DMS114 treated with DMSO at 0.1 percent for 48 hours (cell line): ENCODE measurements around the gene ZFHX3.

Source experiments
- DNase-seq: peaks from one replicate; lab custom pipeline; 2025; ENCODE audit not compliant: unreplicated experiment; lab: John Stamatoyannopoulos, UW

ZFHX3 gene

DNA sequence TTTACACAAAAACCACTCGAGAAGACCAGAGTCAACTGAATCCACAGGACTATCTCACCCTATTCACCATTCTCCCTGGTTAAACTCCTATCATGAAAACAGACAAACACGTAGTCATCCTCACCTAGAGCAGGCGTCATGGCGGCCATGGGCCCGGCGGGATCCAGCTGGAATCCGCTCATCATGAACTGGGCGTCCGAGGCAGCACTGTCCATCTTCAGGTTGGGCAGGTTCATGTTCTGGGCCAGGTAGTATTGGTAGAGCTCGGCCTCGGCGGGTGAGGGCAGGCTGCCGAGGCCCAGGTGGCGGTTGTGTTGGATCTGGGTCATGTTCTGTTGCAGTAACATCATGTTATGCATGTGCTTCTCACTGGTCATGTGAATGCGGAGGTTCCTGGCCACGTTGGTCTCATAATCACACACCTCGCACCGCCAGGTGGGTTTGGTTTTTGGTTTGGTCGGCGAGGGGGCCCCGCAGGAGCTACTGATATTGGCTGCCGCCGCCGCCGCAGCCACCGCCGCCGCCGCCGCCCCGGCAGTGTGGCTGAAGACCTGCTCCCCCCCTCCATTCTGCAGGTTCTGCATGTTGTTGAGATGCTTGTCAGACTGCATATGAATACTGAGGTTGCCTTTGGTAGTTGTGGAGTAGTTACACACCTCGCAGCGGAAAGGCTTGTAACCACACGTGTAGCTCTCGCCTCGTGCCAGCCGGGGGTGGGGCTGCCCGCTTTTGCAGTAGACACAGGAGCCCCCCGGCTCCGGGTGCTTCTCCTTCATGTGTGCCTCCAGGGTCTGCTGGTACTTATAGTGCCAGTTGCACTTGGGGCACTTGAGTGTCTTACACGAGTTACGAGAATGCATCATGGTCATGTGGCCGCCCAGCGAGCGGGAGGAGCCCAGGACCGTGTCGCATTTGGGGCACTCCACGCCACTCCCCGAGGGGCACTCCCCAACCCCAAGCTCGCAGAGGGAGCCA, 90.3 kb downstream of the ZFHX3 start:
- DNase-seq, result no peak

DNA sequence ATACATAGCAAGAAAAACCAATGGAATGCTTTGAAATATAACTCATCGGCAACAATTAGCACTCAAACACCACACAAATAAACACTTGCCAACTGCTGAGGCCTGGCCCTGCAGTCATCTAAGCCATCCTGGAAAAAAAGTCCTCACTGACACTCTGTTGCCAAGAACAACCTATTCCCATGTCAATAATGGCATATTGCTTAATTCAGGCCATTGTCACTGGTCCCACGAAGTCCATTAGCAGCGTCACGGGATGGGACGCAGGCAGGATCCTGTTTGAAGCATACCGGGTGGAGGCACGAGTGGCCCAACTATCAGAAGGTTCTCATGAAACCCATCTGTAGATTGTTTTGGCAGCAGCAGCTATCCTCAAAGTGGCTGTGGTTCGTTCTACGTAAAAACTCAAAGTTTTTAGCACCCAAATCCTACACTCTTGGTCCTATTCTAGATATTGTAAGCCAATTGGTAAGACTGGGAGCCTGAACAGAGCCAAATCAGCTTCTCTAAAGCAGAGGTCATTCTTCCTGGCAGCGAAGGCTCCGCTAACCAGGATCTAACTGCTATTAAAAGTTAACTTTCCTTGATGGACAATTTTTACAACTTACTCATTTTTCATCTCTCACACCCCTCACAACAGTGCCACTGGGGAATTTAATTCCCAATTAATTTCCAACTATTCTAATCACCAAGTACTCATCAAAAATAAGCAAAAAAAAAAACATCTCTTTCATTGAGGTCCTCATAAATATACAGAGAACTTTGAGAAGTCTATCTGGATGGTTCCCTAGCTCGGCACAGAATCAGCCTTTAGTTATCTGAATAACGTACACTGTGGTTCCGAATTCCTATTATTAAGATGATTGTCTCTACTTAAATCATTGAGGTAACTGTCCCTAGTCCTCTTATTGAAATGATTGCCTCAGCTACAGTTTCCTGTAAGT, 91.5 kb downstream of the ZFHX3 start:
- DNase-seq, result no peak

DNA sequence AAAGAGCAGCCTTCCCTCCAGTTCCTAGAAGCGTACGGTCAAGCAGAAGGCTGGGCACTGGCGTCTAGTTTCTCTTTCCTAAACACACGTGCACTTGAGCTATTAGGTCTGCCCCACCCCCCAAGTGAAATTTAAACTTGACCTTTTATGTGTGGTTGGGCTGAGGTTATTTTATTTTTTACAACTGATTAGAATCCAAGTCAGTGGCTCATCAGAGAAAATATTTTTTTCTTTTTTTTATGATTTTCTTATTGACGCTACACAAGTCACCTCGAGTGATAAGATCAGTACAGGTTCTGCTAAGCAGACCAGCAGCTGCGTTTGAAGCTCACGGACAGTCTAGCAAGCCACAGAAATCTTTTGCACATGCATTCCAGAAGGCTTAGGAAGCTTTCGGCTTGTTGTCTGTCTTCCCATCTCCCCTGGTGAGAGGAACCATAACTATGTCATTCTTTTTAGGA, 95.1 kb downstream of the ZFHX3 start:
- DNase-seq, result no peak

DNA sequence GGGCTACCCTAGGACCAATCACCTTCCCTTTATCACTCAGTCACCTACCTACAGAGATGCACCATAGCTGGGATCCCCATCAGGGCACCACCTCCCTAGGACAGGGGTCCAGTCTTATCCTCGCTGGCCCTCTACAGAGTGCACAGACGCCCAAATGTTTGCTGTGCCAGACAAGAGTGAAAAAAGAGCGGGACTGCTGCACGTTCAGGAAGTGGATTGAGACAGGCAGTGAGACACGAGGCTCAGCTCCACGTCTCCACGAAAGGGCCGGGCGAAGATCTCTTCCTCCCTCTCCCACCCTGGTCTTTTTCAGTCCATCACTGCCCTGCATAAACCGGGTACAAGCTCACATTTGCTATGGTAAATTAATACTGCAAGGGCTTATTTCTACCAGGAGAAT, 95.5 kb downstream of the ZFHX3 start:
- DNase-seq, result no peak

DNA sequence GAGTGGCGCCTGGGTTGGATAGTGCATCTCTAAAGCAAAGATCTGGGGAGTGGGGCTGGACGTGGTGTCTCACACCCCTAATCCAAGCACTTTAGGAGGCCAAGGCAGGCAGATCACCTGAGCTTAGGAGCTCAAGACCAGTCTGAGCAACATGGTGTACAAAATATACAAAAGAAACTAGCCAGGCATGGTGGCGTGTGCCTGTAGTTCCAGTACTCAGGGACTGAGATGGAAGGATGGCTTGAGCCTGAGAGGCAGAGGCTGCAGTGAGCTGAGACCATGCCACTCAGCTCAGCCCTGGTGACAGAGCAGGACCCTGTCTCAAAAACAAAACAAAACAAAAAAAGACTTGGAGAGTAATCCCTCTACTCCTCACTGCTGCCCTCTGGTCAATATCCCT, 96.0 kb downstream of the ZFHX3 start:
- no peak for DNase-seq

DNA sequence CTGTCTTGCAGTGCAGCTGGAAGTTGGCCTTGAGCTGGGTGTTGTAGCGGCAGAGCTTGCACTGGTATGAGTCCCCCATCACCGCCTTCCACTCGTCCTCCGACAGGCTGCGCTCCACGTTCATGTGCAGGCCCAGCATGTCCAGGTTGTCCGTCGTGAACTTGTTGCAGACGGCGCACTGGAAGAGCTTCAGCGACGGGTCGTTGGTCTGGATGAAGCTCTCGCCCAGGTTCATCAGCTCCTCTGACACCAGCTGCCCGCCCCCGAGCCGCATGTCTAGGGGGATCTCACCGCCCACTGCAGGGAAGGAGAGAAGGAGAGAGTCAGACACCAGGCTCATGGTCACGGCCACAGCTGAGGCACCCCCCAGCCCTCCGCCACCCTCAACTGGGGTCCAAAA, 97.3 kb downstream of the ZFHX3 start:
- no peak for DNase-seq

DNA sequence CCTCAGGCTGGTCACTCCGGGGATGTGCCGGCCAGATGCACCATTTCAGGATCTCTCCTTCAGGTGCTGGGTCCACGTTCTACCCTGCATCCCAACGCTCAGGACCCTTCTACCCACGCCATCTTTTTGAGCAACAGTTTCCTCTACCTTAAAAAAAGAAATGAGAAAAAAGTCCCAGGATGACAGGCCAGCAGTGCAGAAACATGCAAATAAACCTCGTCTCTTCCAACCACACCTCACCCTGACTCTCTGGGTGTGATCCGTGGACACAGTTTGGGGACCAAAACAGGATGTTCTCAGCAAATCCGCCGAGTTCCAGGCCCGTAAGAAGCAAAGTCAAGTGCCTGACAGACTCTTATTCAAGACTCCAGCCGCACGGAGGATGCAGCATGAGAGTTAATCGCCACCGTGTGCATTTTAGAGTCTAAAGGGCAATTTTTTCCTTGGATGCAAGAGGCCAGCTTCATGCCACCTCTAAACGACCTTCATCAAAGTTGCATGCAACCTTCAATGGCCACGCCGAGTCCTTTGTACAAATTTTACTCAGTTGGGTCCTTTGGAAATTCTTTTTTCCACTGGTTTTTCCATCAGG, 99.6 kb downstream of the ZFHX3 start:
- DNase-seq, result no peak

DNA sequence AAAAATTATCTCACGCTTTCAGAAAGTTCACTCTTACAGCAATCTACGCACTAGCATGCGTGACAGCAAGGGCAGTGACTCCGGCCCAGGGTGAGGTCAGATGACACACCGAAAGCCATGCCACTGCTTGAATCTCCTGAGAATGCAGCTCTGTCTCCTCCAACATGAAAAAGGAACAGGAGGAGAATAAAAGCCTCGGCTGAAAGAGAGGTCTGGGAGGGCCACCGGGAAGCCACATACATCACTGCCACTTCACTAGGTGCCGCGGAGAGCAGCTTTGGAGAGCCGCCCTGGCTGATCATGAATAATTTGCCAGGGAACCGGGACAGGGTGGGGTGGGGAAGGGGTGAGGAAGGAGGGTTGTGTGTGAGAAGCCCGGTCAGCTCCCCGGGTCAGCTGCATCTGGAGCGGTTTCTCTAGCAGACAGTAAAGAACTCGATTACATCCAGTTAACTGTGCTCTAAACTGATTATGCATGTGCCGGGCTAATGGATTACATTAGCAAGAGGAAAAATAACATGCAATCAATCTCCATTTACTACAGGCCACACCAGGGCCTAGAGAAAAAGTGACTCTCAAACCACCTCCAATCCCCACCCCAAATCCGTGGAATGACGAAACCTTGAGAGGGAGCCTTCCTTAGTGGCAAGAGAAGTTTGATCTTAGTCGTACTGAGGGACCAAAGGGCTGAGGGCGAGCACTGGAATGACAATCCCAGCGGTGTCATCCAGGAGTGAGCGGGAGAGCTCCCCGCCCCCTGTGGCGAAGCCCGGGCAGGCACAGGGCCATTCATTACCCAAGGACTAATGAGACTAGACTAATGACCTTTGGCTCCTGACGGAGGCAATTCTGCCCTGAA, 100.3 kb downstream of the ZFHX3 start:
- DNase-seq, result no peak

DNA sequence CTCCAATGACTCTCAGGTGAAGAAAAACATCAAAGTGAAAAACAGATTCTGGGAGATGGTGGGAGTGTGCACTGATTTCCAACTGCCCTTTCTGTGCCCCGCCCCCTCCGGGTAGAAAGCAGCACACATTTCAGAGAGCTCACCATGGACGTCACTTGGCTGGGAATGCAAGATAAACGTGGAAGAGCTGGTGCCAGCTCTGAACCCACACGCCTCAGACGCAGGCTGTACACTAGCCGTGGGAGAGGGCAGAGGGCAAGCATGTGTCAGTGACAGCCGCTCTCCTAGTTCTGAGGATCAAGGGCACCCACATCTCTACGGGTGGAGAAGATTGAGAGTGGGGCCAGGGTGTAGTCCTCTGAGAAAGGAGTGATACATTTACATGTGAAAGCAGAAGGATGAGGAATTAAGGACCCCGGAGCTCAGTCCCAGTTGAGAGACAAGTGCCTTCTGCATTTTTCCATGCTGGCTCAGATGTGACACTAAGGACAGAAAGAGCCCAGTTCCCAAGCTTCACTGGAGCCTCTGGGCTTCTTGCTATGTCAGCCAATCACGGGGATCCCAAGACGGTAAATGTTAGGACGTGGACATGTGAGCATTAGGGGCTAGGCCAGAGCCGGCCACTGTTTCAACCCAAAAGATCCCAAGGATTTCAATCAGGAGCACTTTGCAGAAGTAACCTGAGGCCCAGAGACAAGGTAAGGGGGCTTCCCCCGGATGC, 101.3 kb downstream of the ZFHX3 start:
- DNase-seq, result no peak

DNA sequence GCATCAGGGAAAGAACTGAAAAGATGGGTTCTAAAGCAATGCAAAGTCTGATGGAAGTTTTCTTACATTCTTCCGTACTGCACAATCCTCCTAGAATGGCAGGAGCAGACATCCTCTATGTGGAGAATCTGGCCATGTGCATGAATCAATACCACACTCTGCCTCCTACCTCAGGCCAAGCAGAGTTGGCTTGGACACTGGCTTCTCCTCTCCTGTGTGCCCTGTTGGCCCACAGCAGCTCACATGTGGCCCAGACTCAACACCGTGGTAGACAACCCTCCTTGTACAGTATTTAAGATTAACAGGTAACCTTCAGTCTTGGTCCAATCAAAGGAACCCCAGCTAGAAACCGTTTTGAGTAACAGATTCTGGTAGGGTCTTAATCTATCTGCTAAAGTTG, 101.9 kb downstream of the ZFHX3 start:
- DNase-seq, result no peak

DNA sequence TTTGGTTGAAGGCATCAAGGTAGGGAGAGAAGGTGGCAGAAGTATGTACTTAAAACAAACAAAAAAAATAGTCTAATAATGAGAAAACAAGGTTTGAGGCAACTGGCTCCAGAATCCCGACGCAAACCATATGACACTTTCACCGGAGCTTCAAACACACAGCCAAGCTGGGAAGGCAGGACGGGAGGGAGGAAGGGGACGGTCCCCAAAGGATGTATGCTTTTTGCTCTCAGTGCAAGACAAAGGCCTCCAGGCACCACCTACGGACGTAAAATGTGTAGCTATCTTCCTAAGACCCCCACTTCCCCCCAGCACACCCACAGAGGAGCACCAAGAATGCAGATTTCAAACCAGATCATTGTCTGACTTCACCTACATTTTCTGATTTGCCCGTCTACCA, 102.3 kb downstream of the ZFHX3 start:
- DNase-seq, result no peak

DNA sequence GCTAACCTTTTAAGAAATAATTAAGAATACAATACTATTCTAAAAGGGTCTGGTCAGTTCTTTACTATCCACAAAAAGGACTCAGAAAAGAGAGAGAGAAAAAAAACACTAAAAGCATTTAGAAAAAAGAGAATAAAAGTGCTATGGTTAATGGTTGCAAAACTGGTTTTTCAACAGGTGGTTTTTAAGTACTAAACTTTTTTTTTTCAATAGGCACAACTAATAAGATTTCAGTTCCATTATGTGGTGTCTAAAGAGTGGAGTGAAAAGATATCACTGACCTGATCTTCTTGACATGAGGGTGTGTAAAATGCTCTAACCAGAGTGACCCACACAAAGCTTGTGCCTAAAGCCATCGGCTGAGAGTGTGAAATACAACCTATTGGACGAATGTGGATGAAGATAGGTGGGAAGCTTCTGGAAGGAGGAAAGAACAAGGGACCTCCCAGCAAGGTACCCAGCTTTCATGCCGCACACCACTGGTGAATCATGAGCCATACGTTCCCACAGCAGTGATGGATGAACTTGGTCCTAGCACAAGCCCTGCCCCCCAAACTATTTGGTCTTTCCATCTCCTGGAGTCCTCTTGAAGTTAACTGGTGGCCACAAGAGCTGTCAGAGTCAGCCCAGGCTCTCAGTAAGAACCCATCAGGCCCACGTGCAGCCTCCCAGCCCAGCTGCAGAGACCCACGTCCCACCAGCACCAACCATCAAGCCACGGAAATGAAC, 103.0 kb downstream of the ZFHX3 start:
- DNase-seq, result no peak

DNA sequence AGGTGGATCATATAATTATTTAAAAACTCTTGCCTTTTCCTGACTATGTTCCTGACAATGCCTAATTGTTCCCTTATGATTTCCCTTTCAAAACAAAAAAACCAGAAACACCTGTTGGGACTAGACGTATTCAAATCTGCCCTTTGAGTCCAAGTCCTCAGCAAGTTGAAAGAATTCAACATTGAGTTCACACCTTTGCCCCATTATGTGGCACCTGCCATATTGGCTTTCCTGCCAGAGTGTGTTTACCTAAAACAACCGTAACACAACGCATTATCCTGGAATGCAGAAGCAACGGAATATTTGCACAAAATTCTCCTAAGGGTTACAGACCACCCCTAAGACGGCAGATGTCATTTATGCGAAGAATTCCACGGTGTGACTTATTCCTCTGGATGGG, 105.9 kb downstream of the ZFHX3 start:
- DNase-seq, result no peak

DNA sequence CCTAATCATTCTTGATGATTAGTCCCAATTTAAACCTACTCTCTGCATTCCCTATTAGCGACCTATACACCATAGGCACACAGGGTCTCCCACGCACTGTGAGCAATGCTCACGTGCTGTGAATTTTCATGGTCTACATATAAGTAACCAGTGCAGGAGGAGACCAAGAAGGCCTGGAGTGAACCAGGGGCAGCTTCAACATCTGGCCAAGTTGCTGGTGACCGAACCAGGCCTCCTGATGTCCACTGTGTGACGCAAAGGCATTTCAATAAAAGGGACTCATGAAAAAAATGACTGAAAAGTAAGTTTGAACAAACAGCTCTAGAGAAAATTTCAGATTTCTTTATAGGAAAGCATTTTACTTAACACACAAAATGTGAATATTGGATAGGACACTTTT, 107.0 kb downstream of the ZFHX3 start:
- DNase-seq, result no peak

DNA sequence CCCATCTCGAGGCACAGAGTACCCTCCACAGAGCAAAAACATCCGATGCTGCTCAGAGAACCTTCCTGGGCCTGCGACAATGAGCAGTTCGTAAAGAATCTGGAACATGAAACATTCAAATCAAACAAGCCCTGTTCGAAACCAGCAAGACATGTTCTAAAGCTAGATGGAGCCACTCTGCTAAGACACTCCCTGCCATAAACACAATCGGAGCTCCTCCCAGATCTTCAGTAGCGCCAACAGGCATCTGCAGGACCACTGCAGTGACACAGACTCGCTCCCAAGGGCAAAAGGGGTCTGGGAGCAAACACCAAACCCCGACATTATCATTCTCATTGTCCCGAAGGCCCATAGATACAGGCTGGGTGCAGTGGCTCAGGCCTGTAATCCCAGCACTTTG, 108.7 kb downstream of the ZFHX3 start:
- no peak for DNase-seq

DNA sequence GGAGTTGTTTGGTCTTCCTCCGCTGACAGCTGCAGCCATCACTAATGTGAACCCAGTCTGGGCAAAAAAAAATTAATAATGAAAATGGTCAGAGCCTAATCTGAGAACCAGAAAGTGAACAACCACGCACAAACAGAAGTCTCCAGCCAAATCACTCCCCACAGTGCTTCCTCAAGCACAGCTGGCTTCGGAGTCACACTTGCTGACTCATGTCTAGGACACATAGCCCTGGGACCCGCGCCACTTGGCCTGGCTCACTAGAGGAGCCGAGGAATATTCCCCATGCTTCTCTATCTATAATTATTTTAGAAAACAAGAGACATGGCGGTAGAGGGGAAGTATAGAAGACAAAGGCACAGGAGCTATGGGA, 109.1 kb downstream of the ZFHX3 start:
- DNase-seq, result no peak

DNA sequence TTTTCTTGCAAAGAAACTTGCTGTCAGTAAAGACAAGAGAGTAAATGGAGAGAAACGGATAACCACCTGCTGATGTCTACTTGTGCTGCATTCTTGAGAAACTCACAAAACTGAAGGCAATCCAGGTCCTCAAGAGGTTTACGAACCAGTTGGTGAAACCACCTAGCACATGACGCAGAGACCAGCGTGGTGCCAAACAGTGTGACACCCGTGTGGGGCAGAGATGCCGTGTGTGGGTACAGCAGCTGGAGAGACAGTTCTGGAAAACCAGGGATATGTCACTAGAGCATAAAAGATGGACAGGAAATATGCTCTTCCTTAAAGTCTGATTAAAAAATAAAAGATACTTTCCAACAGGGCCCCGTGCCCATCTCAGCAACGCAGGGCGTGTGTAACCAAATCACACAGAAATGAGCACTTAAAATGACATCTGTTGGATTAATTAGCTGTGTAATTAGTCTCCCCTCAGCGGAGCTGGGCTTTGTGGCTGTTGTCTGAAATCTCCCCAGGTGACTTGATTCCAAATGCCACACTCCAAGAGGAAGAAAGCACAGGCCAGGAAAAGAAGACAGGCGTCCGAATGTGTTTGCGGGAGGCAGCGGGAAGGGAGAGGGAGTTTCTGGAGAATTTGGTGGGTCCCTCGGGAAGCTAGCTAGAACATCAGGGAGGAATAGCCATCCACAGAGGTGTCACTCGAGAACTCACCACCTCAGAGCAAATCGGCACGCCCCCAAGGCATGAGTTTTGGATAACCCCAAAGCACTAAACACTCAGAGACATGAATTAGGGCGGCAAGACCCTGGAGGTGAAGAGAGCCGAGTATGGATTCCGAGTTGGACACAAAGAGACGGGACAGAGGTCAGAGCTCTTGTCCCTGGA, 109.8 kb downstream of the ZFHX3 start:
- DNase-seq, result no peak

DNA sequence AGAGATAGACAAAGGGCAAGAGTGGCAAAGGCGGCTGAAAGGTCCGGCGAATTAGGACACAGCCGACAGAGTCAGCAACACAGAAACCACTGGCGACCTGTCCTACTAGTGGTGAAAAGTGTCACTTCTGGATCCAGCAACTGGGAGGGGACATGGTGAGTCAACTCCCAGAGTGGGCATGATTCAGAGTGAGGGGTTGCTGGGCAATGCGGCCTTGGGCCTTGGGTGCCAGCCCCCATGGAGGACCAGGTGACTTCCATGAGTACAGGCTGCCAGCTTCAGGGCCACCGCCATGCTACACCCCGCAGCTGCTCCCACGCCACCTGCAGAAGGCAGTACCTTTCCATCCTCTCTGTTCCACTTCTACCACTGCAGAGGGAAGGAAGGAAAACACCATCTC, 110.6 kb downstream of the ZFHX3 start:
- no peak for DNase-seq
